ENCODE measurements around the gene POU2F2. TPM values are rescaled to one million over a fixed set of nuclear protein-coding genes. Genes with fewer than 3 reads are reported as not detected.
A peak's percentile ranks its signal among the peaks of the same experiment; 100 is the strongest.
"Not testable (repeated sequence)": the region's sequence is repeated elsewhere in the genome, so short reads cannot be mapped to it uniquely, and the experiment has no call there.

Gene POU2F2
- total RNA-seq, 1 donor from 2014 or later: 5.6 TPM

GRCh38 chr19:42113641-42114348 is 18.5 kb downstream of the POU2F2 start:
- ATAC-seq: peak; percentile 70
- intact Hi-C loops (cut with DNase I): no loop called here
- no peak for DNase-seq (ENCODE audit: low spot score)

- ATAC-seq: no peak
- intact Hi-C loops (cut with DNase I): no loop called here
- no peak for DNase-seq (ENCODE audit: low spot score)
These were observed 20.4 kb downstream of the POU2F2 start for GRCh38 chr19:42111811-42112210.

- ATAC-seq: no peak
- no peak for DNase-seq (ENCODE audit: low spot score)
- intact Hi-C loops (cut with DNase I): no loop called here
These were observed 20.9 kb downstream of the POU2F2 start for GRCh38 chr19:42111384-42111783.

GRCh38 chr19:42110658-42111057 is 21.6 kb downstream of the POU2F2 start:
- DNase-seq (ENCODE audit: low spot score): no peak
- intact Hi-C loops (cut with DNase I): no loop called here
- ATAC-seq: no peak

GRCh38 chr19:42109896-42110295 is 22.4 kb downstream of the POU2F2 start:
- ATAC-seq (no peak), DNase-seq (ENCODE audit: low spot score) (no peak)
- intact Hi-C loops (cut with DNase I): no loop called here

GRCh38 chr19:42108527-42109389 is 23.5 kb downstream of the POU2F2 start:
- intact Hi-C loops (cut with DNase I): no loop called here
- DNase-seq (ENCODE audit: low spot score): peak; percentile 85
- ATAC-seq: peak; percentile 75

- DNase-seq (ENCODE audit: low spot score): no peak
- intact Hi-C loops (cut with DNase I): no loop called here
- no peak for ATAC-seq
These were observed 26.9 kb downstream of the POU2F2 start for GRCh38 chr19:42105368-42105767.

- DNase-seq (ENCODE audit: low spot score) (no peak), ATAC-seq (no peak)
- intact Hi-C loops (cut with DNase I): no loop called here
These were observed 29.4 kb downstream of the POU2F2 start for GRCh38 chr19:42102877-42103276.

GRCh38 chr19:42100241-42100640 is 32.0 kb downstream of the POU2F2 start:
- DNase-seq (ENCODE audit: low spot score); ATAC-seq; intact Hi-C loops (cut with DNase I): not testable (repeated sequence)

- intact Hi-C loops (cut with DNase I): no loop called here
- ATAC-seq: no peak
- no peak for DNase-seq (ENCODE audit: low spot score)
These were observed 32.8 kb downstream of the POU2F2 start for GRCh38 chr19:42099336-42099925.

- no peak for ATAC-seq
- intact Hi-C loops (cut with DNase I): no loop called here
These were observed 33.5 kb downstream of the POU2F2 start for GRCh38 chr19:42098781-42099180.

GRCh38 chr19:42097461-42097860 is 34.8 kb downstream of the POU2F2 start:
- no peak for DNase-seq (ENCODE audit: low spot score)
- ATAC-seq: no peak
- intact Hi-C loops (cut with DNase I): no loop called here

More at GRCh38 chr19:42098781-42099180, 33.5 kb downstream of the POU2F2 start:
- DNase-seq (ENCODE audit: low spot score): no peak

- DNase-seq (ENCODE audit: low spot score) (no peak), ATAC-seq (no peak)
- intact Hi-C loops (cut with DNase I): no loop called here
These were observed 35.9 kb downstream of the POU2F2 start for GRCh38 chr19:42096255-42096837.

GRCh38 chr19:42095814-42096230 is 36.4 kb downstream of the POU2F2 start:
- intact Hi-C loops (cut with DNase I): no loop called here
- no peak for DNase-seq (ENCODE audit: low spot score)
- no peak for ATAC-seq

GRCh38 chr19:42095142-42095813 is 37.0 kb downstream of the POU2F2 start:
- DNase-seq (ENCODE audit: low spot score) (no peak), ATAC-seq (no peak)
- intact Hi-C loops (cut with DNase I): no loop called here

- DNase-seq (ENCODE audit: low spot score) (no peak), ATAC-seq (no peak)
- intact Hi-C loops (cut with DNase I): no loop called here
These were observed 38.3 kb downstream of the POU2F2 start for GRCh38 chr19:42093926-42094325.

- ATAC-seq: no peak
- intact Hi-C loops (cut with DNase I): no loop called here
- no peak for DNase-seq (ENCODE audit: low spot score)
These were observed 38.7 kb downstream of the POU2F2 start for GRCh38 chr19:42093505-42093904.

GRCh38 chr19:42092350-42092749 is 39.9 kb downstream of the POU2F2 start:
- ATAC-seq (peak; percentile 38), DNase-seq (ENCODE audit: low spot score) (no peak)
- intact Hi-C loops (cut with DNase I): no loop called here

- intact Hi-C loops (cut with DNase I): no loop called here
- peak; percentile 18 for ATAC-seq
- DNase-seq (ENCODE audit: low spot score): no peak
These were observed 40.5 kb downstream of the POU2F2 start for GRCh38 chr19:42091742-42092141.

All from sciatic nerve (tissue), 2 donors.